T-helper 9 cell (primary cell): ENCODE results near the gene BOLA3.
"Not testable (repeated sequence)": the region's sequence is repeated elsewhere in the genome, so short reads cannot be mapped to it uniquely, and the experiment has no call there.

Experiments used
- DNase-seq: peaks from one replicate; pipeline ENCODE4 v3.0.0-alpha.2; 2020

BOLA3 gene

DNA sequence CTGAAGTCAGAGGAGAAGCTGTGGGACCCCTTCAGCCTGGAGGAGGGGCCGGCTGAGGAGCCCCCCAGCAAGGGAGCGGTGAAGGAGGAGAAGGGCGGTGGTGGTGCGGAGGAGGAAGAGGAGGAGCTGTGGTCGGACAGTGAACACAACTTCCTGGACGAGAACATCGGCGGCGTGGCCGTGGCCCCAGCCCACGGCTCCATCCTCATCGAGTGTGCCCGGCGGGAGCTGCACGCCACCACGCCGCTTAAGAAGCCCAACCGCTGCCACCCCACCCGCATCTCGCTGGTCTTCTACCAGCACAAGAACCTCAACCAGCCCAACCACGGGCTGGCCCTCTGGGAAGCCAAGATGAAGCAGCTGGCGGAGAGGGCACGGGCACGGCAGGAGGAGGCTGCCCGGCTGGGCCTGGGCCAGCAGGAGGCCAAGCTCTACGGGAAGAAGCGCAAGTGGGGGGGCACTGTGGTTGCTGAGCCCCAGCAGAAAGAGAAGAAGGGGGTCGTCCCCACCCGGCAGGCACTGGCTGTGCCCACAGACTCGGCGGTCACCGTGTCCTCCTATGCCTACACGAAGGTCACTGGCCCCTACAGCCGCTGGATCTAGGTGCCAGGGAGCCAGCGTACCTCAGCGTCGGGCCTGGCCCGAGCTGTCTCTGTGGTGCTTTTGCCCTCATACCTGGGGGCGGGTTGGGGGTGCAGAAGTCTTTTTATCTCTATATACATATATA lies 46.0 kb downstream of the BOLA3 start:
- no peak for DNase-seq

DNA sequence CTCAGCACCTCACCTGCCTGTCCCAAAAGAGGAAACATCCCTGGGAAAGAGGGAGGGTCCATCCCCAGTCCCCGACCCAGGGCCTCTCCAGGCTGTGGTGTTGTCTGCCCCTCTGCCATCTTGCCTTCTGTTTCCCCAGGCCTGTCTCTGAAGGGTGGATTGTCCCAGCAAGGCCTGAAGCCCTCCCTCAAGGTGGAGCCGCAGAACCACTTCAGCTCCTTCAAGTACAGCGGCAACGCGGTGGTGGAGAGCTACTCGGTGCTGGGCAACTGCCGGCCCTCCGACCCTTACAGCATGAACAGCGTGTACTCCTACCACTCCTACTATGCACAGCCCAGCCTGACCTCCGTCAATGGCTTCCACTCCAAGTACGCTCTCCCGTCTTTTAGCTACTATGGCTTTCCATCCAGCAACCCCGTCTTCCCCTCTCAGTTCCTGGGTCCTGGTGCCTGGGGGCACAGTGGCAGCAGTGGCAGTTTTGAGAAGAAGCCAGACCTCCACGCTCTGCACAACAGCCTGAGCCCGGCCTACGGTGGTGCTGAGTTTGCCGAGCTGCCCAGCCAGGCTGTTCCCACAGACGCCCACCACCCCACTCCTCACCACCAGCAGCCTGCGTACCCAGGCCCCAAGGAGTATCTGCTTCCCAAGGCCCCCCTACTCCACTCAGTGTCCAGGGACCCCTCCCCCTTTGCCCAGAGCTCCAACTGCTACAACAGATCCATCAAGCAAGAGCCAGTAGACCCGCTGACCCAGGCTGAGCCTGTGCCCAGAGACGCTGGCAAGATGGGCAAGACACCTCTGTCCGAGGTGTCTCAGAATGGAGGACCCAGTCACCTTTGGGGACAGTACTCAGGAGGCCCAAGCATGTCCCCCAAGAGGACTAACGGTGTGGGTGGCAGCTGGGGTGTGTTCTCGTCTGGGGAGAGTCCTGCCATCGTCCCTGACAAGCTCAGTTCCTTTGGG lies 47.2 kb downstream of the BOLA3 start:
- DNase-seq: no peak

DNA sequence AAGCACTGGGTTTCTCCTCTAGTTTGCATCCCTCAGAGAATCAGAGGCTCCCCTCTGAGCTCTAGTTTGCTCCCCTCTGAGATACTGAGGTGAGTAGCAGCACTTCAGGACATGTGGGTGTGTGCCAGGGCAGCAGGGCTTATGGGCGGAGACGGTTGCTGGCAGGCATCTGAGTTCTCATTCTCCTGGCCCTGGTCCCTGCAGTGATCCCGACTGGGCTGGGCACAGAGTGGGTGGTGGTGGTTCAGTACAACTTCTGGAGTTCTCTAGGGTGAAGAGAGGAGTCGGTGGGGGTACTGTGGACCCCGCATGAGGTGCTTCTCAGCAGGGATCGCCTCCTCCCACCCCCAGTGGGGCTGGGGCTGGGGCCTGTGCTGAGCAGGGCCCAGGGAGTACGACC lies 47.9 kb downstream of the BOLA3 start:
- DNase-seq: no peak

GRCh38 chr2:74099271-74099670 lies 48.4 kb downstream of the BOLA3 start:
- no peak for DNase-seq

GRCh38 chr2:74097574-74097973 lies 50.1 kb downstream of the BOLA3 start:
- no peak for DNase-seq

GRCh38 chr2:74096052-74096451 lies 51.7 kb downstream of the BOLA3 start:
- DNase-seq: no peak

GRCh38 chr2:74095632-74096031 lies 52.1 kb downstream of the BOLA3 start:
- no peak for DNase-seq

DNA sequence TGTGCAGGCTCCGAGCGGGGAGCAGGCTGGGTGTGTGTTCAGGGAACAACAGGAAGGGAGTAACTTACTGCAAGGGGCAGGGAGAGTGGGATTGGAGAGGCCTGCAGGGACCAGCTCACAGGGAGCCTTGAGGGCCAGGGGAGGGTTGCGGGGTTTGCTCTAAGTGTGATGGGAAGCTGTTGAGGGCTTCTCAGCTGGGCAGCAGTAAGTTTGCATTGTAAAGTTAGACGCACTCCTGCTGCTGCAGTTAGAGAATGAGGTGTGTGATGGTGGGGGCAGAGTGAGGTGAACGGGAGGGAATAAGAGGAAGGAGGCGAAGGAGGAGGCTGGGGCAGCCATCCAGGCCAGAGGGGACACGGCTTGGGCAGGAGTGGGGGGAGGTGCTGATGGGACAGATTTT lies 53.4 kb downstream of the BOLA3 start:
- DNase-seq: no peak

GRCh38 chr2:74093840-74094239 lies 53.9 kb downstream of the BOLA3 start:
- DNase-seq: no peak

DNA sequence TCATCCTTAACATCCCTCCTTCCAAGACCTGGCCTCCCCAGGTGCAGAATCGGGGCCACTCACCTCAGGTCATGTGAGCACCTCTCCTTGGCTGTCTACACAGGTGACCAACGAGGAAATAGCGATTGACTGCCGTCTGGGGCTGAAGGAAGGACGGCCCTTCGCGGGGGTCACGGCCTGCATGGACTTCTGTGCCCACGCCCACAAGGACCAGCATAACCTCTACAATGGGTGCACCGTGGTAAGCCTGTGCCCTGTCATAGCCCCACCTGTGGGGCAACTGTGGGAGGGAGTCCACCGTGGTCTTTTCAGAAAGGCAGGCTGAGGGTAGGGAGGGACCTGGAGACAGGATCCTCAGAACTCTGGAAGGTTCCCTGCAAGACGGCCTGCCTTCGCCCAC lies 54.3 kb downstream of the BOLA3 start:
- no peak for DNase-seq

DNA sequence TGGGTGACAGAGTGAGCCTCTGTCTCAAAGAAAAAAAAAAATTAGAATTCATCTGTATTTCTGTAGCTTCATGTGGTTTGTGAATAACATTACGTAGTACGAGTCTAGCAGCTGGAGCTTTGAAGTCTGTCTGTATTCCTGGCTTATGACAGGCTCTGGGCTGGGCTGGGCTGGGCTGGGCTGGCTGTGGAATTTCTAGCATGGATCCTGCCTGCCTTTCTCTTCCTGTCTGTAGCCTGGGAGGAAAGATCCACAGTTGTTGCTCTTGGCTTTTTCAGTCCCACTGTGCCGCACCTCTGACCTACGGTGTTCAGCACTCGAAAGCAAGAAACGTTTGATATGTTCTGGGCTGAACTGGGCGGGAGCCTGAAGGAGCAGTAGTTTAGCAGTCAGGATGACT lies 55.4 kb downstream of the BOLA3 start:
- DNase-seq: no peak

DNA sequence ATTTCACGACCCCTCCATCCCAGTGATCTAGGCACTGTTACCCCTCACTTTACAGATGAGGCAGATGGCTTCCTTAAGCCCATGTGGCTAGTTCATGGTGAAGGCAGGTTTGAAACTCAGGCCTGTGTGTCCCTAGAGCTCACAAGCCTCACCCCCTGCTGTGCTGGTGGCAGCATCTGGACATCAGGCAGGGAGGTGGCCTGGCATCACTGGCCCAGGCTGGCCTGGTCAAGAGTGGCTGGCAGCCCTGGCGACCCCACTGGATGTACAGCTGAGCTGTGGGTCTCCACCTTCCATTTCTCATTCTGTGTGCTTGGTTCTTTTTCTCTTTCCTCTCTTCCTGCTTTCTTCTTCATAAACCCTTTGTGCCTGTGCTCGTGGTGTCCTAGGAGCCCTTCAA lies 56.3 kb downstream of the BOLA3 start:
- no peak for DNase-seq

DNA sequence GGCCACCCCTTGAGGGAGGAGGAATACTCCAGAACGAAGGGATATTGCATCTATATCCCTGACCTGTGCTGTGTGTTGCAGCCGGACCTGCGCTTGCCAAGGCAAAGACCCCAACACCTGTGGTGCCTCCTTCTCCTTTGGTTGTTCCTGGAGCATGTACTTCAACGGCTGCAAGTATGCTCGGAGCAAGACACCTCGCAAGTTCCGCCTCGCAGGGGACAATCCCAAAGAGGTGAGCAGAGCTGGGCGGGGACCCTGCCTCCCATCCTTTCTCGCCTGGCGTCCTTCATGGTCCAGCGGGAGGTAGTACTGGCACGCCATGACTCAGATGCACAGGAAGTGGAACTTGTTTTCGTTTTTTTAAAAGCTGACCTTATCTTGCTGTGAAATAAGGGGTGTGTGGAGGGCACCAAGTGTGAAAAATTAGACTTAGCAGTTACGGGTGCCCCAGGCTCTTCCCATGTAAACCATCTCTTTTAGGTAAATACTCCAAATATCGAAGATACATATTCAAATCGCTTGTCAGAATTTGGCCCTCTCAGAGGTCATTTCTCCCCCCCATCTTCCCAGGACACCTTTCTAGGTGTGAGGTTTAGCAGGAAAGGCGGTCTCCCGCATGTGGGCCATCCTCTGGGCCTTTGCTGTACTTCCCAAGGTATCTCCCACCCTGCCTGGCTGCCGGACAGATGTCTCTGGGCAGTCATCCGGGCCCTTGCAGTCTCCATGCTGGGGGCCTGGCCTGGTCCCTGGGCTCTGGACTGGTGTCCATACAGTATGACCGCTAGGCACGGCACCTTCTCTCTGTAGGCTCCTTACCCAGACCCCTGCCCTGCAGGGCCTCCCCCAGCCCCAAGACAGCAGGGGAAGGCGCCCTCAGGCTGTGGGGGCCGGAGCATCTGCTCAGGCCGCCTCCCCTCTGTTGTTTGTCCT lies 57.6 kb downstream of the BOLA3 start:
- no peak for DNase-seq

- DNase-seq: not testable (repeated sequence)
Observed at GRCh38 chr2:74088676-74089075, 59.0 kb downstream of the BOLA3 start.

- DNase-seq: no peak
Observed at GRCh38 chr2:74087696-74088095, 60.0 kb downstream of the BOLA3 start.

DNA sequence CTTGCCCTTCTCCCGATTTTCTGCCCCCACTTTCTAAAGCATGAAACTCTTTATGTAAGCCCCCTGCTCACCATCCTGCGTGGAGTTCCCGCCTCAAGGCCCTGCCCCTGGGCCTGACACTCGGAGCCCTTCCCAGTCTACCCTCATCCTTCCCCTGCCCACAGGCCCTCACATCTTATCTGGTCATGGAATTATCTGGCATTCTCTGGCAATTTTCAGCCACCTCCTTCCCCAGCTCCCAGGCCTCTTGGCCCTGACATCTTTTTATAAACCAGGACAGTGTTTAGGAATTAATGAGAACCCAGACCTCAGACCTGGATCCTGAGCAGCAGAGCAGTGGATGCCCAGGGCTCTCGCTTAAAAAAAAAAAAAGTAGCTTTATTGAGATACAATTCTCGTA lies 61.7 kb downstream of the BOLA3 start:
- no peak for DNase-seq
